Caco-2 (cell line): ENCODE data around the gene IMMP2L. TPM values are rescaled to one million over a fixed set of nuclear protein-coding genes. Genes with fewer than 3 reads are reported as not detected.

ENCODE experiments used
- BruUV-seq: library from RNA; stranded (reverse); fragments of 400-500 nt; replicated peaks from 2 replicates; lab custom pipeline; 2021; lab: Mats Ljungman, UMichigan
- CTCF ChIA-PET: fragments of 300-600 bp; sonication (Branson Sonifier 250); formaldehyde crosslinking; loops from one replicate; lab custom pipeline; 2022; ENCODE audit warnings: antibody characterized with exemption; lab: Charles Lee
- POLR2A ChIA-PET: fragments of 300-600 bp; sonication (Branson Sonifier 250); formaldehyde crosslinking; loops from one replicate; lab custom pipeline; 2022; ENCODE audit warnings: antibody characterized with exemption; lab: Charles Lee
- DNase-seq, 2 experiments: peaks; one replicate each; pipeline versions ENCODE4 v3.0.0 to v3.0.0-alpha.2; 2020 to 2022
- H3K27me3 ChIP-seq: replicated peaks from 2 replicates; pipeline ENCODE4 v1.6.0; 2011; ENCODE audit warnings: low read length; ENCODE audit not compliant: control insufficient read depth, insufficient read depth
- H3K36me3 ChIP-seq: 2 replicates; pipeline ENCODE4 v1.5.1; 2011; ENCODE audit warnings: low read length; ENCODE audit not compliant: control insufficient read depth, insufficient read depth
- H3K4me1 ChIP-seq: fragments of 250-450 bp; sonication (Bioruptor Pico); 2 replicates; pipeline ENCODE4 v1.5.1; 2020; ENCODE audit warnings: mild to moderate bottlenecking
- H3K4me3 ChIP-seq: 2 replicates; pipeline ENCODE4 v1.5.1; 2011; ENCODE audit warnings: low read depth, mild to moderate bottlenecking, control low read depth, low read length
- H3K9me3 ChIP-seq: fragments of 250-450 bp; sonication (Bioruptor Pico); 2 replicates; pipeline ENCODE4 v1.5.1; 2020; ENCODE audit warnings: mild to moderate bottlenecking, moderate library complexity
- H3K27ac Mint-ChIP-seq: one replicate; pipeline ENCODE4 v1.8.0; 2022; ENCODE audit warnings: mixed read lengths; ENCODE audit not compliant: unreplicated experiment
- H3K27me3 Mint-ChIP-seq: one replicate; pipeline ENCODE4 v1.8.0; 2022; ENCODE audit warnings: mixed read lengths; ENCODE audit not compliant: insufficient read depth, unreplicated experiment
- H3K36me3 Mint-ChIP-seq: one replicate; pipeline ENCODE4 v1.8.0; 2022; ENCODE audit warnings: mild to moderate bottlenecking, mixed read lengths; ENCODE audit not compliant: insufficient read depth, unreplicated experiment
- H3K4me1 Mint-ChIP-seq: one replicate; pipeline ENCODE4 v1.8.0; 2022; ENCODE audit warnings: low read depth, mixed read lengths; ENCODE audit not compliant: unreplicated experiment
- H3K4me3 Mint-ChIP-seq: one replicate; pipeline ENCODE4 v1.8.0; 2022; ENCODE audit warnings: mild to moderate bottlenecking, moderate library complexity, mixed read lengths; ENCODE audit not compliant: unreplicated experiment
- H3K9me3 Mint-ChIP-seq: one replicate; pipeline ENCODE4 v1.8.0; 2022; ENCODE audit warnings: mixed read lengths; ENCODE audit not compliant: unreplicated experiment
- intact Hi-C: fragments of 100-400 bp; cut with micrococcal nuclease; formaldehyde crosslinking; loops from one replicate; pipeline ENCODE4 v1.10.0; 2022; ENCODE audit not compliant: unreplicated experiment
- total RNA-seq: library from RNA; stranded (reverse); gene quantifications from 2 replicates; pipeline ENCODE4 v1.2.3, GENCODE V29; 2022
- TF ChIP-seq, protein P1 (sequence below), 2 experiments: fragments of 200-600 bp in 1 of 2; IDR thresholded peaks; 1 replicate in 1 of 2; 2 replicates in 1 of 2; pipeline versions ENCODE4 v1.5.1 to v1.8.0; 2011 to 2022; ENCODE audit warnings: antibody characterized with exemption in 1 of 2, control low read depth in 1 of 2, inconsistent platforms in 1 of 2, low read depth in 1 of 2, low read length in 1 of 2, mild to moderate bottlenecking in 1 of 2, moderate library complexity in 1 of 2; ENCODE audit not compliant: insufficient read depth in 1 of 2, severe bottlenecking in 1 of 2, unreplicated experiment in 1 of 2

IMMP2L gene
- total RNA-seq, 1 experiment from 2014 or later: 9.5 TPM

- ChIA-PET CTCF (no interaction called here), POLR2A (no interaction called here)
- H3K4me1 Mint-ChIP-seq: no peaks in the 10 kb centered on the region
- H3K9me3 ChIP-seq: no peaks in the 10 kb centered on the region
- TF ChIP-seq, protein P1, sequence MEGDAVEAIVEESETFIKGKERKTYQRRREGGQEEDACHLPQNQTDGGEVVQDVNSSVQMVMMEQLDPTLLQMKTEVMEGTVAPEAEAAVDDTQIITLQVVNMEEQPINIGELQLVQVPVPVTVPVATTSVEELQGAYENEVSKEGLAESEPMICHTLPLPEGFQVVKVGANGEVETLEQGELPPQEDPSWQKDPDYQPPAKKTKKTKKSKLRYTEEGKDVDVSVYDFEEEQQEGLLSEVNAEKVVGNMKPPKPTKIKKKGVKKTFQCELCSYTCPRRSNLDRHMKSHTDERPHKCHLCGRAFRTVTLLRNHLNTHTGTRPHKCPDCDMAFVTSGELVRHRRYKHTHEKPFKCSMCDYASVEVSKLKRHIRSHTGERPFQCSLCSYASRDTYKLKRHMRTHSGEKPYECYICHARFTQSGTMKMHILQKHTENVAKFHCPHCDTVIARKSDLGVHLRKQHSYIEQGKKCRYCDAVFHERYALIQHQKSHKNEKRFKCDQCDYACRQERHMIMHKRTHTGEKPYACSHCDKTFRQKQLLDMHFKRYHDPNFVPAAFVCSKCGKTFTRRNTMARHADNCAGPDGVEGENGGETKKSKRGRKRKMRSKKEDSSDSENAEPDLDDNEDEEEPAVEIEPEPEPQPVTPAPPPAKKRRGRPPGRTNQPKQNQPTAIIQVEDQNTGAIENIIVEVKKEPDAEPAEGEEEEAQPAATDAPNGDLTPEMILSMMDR (IDR thresholded peaks at IDR 0.05; ENCODE audit: insufficient read depth in 1 of 2, low read depth in 1 of 2, low read length in 1 of 2, severe bottlenecking in 1 of 2, unreplicated experiment in 1 of 2): no peak
- H3K36me3 ChIP-seq: no peaks in the 10 kb centered on the region
- H3K36me3 Mint-ChIP-seq: no peaks in the 10 kb centered on the region
- no peak overlapping the region for H3K27ac Mint-ChIP-seq
- no peaks in the 10 kb centered on the region for H3K9me3 Mint-ChIP-seq
- H3K27me3 Mint-ChIP-seq: no peaks in the 10 kb centered on the region
- no TSS peak for BruUV-seq
- H3K4me3 ChIP-seq: no peak overlapping the region
- no peak for DNase-seq
- no peaks in the 10 kb centered on the region for H3K27me3 ChIP-seq
- no peak overlapping the region for H3K4me3 Mint-ChIP-seq
- intact Hi-C loops: no loop called here
- H3K4me1 ChIP-seq: no peaks in the 10 kb centered on the region
Observed at GRCh38 chr7:110885474-110885873, 676.8 kb downstream of the IMMP2L start.

DNA sequence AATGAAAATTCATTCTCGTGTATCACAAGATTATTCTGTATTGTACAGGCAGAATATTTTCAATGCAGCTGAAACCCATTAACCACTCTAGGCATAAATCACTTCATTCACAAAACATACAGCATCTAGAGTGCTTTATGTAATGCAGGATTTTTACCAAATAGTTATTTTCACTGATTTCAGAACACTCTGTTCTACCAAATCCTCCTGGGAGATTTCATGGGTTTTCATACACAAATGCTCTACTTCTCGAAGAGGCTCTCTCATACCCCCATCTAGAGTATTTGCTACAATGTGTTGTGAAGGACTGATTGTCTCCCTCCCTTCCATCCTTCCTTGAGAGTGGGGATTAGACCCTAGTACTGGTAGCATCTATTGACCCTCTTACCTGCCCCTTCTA lies 680.6 kb downstream of the IMMP2L start:
- H3K4me1 Mint-ChIP-seq: no peaks in the 10 kb centered on the region
- TF ChIP-seq, protein P1 (IDR thresholded peaks at IDR 0.05; ENCODE audit: insufficient read depth in 1 of 2, low read depth in 1 of 2, low read length in 1 of 2, severe bottlenecking in 1 of 2, unreplicated experiment in 1 of 2): no peak
- CTCF ChIA-PET: no interaction called here
- Histone ChIP-seq H3K9me3 (no peaks in the 10 kb centered on the region), H3K4me1 (no peaks in the 10 kb centered on the region), H3K36me3 (no peaks in the 10 kb centered on the region), H3K4me3 (no peak overlapping the region), H3K27me3 (no peaks in the 10 kb centered on the region)
- POLR2A ChIA-PET: no interaction called here
- no peaks in the 10 kb centered on the region for H3K9me3 Mint-ChIP-seq
- H3K27me3 Mint-ChIP-seq: no peaks in the 10 kb centered on the region
- no peak overlapping the region for H3K4me3 Mint-ChIP-seq
- no peak for DNase-seq
- intact Hi-C loops: no loop called here
- H3K27ac Mint-ChIP-seq: no peak overlapping the region
- BruUV-seq: no TSS peak
- no peaks in the 10 kb centered on the region for H3K36me3 Mint-ChIP-seq

DNA sequence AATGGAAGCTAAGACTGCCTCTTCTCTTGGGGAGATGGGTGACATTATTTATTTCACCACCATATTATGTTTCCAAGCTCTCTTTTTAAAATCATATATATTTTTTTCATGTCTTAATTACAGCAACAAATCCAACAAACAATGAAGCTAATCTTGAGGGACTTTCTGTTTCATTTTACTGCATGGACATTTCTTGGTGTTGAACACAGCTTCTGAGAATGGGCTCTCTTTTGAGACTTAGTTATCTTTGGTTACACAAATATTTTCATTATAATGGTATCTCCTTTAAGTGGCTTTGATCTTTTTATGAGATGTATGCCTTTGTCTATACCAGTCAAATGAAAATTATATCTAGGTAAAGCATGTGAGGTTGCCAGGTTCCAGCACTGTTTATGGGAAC lies 681.3 kb downstream of the IMMP2L start:
- Histone ChIP-seq H3K27me3 (no peaks in the 10 kb centered on the region), H3K9me3 (no peaks in the 10 kb centered on the region), H3K4me3 (no peak overlapping the region), H3K36me3 (no peaks in the 10 kb centered on the region), H3K4me1 (no peaks in the 10 kb centered on the region)
- no peak for DNase-seq
- Mint-ChIP-seq H3K36me3 (no peaks in the 10 kb centered on the region), H3K27me3 (no peaks in the 10 kb centered on the region), H3K4me1 (no peaks in the 10 kb centered on the region), H3K4me3 (no peak overlapping the region), H3K9me3 (no peaks in the 10 kb centered on the region), H3K27ac (no peak overlapping the region)
- intact Hi-C loops: no loop called here
- ChIA-PET CTCF (no interaction called here), POLR2A (no interaction called here)
- BruUV-seq: no TSS peak
- TF ChIP-seq, protein P1 (IDR thresholded peaks at IDR 0.05; ENCODE audit: insufficient read depth in 1 of 2, low read depth in 1 of 2, low read length in 1 of 2, severe bottlenecking in 1 of 2, unreplicated experiment in 1 of 2): no peak
